GM23248 (cell line): Measurements from ENCODE around the gene PHB1. TPM values are rescaled to one million over a fixed set of nuclear protein-coding genes. Genes with fewer than 3 reads are reported as not detected.

ENCODE experiments used
- DNase-seq: peaks from one replicate; pipeline ENCODE4 v3.0.0-alpha.2; 2015
- H2AFZ ChIP-seq: fragments of 200-600 bp; sonication (generic); 2 replicates; pipeline ENCODE4 v1.6.1; 2016; ENCODE audit warnings: antibody characterized with exemption
- H3F3A ChIP-seq: fragments of 200-600 bp; sonication (generic); 2 replicates; pipeline ENCODE4 v1.6.1; 2016; ENCODE audit warnings: mild to moderate bottlenecking, antibody characterized with exemption, mixed run types; ENCODE audit not compliant: insufficient read depth
- H3K27ac ChIP-seq: fragments of 200-600 bp; sonication (generic); 2 replicates; pipeline ENCODE4 v1.5.1; 2016; ENCODE audit warnings: mild to moderate bottlenecking
- H3K27me3 ChIP-seq: fragments of 200-600 bp; sonication (generic); replicated peaks from 2 replicates; pipeline ENCODE4 v1.6.1; 2016; ENCODE audit warnings: mild to moderate bottlenecking; ENCODE audit not compliant: insufficient read depth
- H3K36me3 ChIP-seq: fragments of 200-600 bp; sonication (generic); 2 replicates; pipeline ENCODE4 v1.6.1; 2016; ENCODE audit warnings: low read depth, mild to moderate bottlenecking
- H3K4me1 ChIP-seq: fragments of 200-600 bp; sonication (generic); 2 replicates; pipeline ENCODE4 v1.6.1; 2016; ENCODE audit warnings: mild to moderate bottlenecking; ENCODE audit not compliant: insufficient read depth
- H3K4me2 ChIP-seq: fragments of 200-600 bp; sonication (generic); one replicate; pipeline ENCODE4 v1.6.1; 2016; ENCODE audit warnings: mild to moderate bottlenecking; ENCODE audit not compliant: unreplicated experiment
- H3K4me3 ChIP-seq: fragments of 200-600 bp; sonication (generic); 2 replicates; pipeline ENCODE4 v1.5.1; 2016; ENCODE audit warnings: mild to moderate bottlenecking
- H3K79me2 ChIP-seq: fragments of 200-600 bp; sonication (generic); 2 replicates; pipeline ENCODE4 v1.6.1; 2016; ENCODE audit warnings: mild to moderate bottlenecking; ENCODE audit not compliant: insufficient read depth
- H3K9ac ChIP-seq: fragments of 200-600 bp; sonication (generic); 2 replicates; pipeline ENCODE4 v1.6.1; 2016; ENCODE audit warnings: mild to moderate bottlenecking
- H3K9me2 ChIP-seq: fragments of 200-600 bp; sonication (generic); 2 replicates; pipeline ENCODE4 v1.6.1; 2016; ENCODE audit warnings: mixed run types, mild to moderate bottlenecking, moderate library complexity; ENCODE audit not compliant: insufficient read depth
- H3K9me3 ChIP-seq: fragments of 200-600 bp; sonication (generic); one replicate; pipeline ENCODE4 v1.6.1; 2017; ENCODE audit warnings: low read depth
- H4K20me1 ChIP-seq: fragments of 200-600 bp; sonication (generic); 2 replicates; pipeline ENCODE4 v1.6.0; 2016; ENCODE audit not compliant: insufficient read depth
- EZH2 ChIP-seq: fragments of 200-600 bp; sonication (generic); IDR thresholded peaks from 2 replicates; pipeline ENCODE4 v1.6.1; 2018; ENCODE audit warnings: antibody characterized with exemption, mild to moderate bottlenecking; ENCODE audit not compliant: insufficient read depth, poor library complexity, severe bottlenecking
- EZH2phosphoT487 ChIP-seq: fragments of 200-600 bp; sonication (generic); IDR thresholded peaks from 2 replicates; pipeline ENCODE4 v1.6.1; 2018; ENCODE audit warnings: antibody characterized with exemption, moderate library complexity, mild to moderate bottlenecking, low read depth; ENCODE audit not compliant: insufficient read depth
- WGBS, 2 experiments: methylation state at CpG; one replicate each; pipeline ENCODE4 v1.1.6; 2015 to 2017; ENCODE audit warnings: low lambda C conversion rate in 2 of 2, low coverage in 1 of 2; ENCODE audit errors: missing lambda C conversion rate in 2 of 2; 5-methylcytosine and 5-hydroxymethylcytosine counted together
- in situ Hi-C: fragments of 300-500 bp; cut with MboI; formaldehyde crosslinking; loops from 2 replicates; pipeline ENCODE4 v1.15.0; 2020
- polyA plus RNA-seq: library from polyadenylated mRNA; unstranded; fragments of >200 nt; fragmentation: Nextera tagmentation; extraction: Ambion mirVana; gene quantifications from 2 replicates; pipeline ENCODE4 v1.2.1, GENCODE V29; 2016
- total RNA-seq: library from RNA; depleted of rRNA; stranded (reverse); fragments of >200 nt; shearing (Covaris generic); gene quantifications from 2 replicates; pipeline ENCODE4 v1.2.3, GENCODE V29; 2014

The PHB1 gene
- total and polyA plus RNA-seq, 2 experiments from 2014 or later: 107 to 177 TPM

DNA sequence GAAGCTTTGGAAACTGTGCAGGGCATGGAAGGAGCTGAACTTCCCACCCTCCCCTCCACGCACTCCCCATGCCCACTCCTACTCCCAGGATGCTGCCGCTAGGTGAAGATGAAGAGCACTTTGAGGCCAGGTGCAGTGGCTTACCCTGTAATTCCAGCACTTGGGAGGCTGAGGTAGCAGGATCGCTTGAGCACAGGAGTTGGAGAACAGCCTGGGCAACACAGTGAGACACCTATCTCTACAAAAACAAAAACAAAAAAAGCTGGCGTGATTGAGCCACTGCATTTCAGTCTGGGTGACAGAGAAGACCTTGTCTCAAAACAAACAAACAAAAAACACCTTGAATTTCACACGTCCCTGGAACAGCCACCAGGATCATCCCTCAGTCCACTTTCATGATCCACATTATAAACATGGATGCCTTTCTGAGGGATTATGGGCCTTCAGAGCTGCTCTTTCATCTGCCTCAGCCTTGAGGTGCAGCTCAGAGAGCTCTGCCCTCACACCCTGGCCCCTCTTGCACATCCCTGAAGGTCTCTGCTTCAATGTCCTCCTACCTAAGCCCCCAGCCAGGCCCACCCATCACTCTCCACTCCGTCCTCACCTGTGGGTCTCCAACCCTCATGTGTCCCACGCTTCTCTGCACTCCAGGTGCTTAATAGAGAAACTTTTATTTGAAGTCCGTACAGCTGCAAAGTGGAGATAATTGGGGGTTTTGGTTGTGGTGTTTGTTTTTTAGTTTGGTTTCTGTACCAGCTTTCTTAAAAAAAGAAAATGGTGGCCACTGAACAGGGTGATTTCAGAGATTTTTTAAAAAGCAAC, 25.8 kb downstream of the PHB1 start:
- in situ Hi-C loops: no loop called here
- Histone ChIP-seq H3K79me2 (no peaks in the 10 kb centered on the region), H4K20me1 (no peaks in the 10 kb centered on the region), H3K36me3 (no peaks in the 10 kb centered on the region), H3K4me1 (0 out of 2 replicates have a peak, but pooled peaks cover 3% of the 10 kb centered on the region), H3K27ac (no peak overlapping the region), H3K9me2 (no peaks in the 10 kb centered on the region), H3K27me3 (no peaks in the 10 kb centered on the region), H3K9ac (no peak overlapping the region), H3K4me2 (no peak overlapping the region), H3K9me3 (no peaks in the 10 kb centered on the region), H3F3A (no peaks in the 10 kb centered on the region), H3K4me3 (no peak overlapping the region), H2AFZ (peak overlapping the region; percentile 40; the same call in 1 of the 2 replicates)
- TF ChIP-seq EZH2 (no peak), EZH2phosphoT487 (no peak)
- peak; percentile 30 for DNase-seq
- WGBS, 2 experiments: 94 to 95% methylated on average over 8 of the region's 8 CpGs

DNA sequence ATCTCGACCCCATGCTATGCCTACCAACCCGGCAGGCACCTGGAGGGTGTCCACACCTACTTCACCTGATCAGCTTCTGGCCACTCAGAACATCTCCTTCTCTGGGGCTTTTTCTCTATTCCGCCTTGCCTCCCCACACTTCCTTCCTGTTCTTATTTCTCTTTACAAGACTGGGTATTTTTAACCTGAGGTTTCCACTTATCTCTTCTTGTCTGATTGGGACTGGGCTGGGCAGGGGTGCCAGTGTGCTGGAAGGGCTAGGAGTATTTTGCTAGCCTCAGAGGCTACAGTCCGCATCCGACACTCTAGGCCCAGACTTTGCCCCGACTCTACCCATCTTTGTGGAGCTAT, 26.4 kb downstream of the PHB1 start:
- 94 to 95% methylated on average over 6 of the region's 6 CpGs for WGBS, 2 experiments
- Histone ChIP-seq H3K4me3 (no peak overlapping the region), H2AFZ (no peak overlapping the region), H3K9me3 (no peaks in the 10 kb centered on the region), H3K4me1 (0 out of 2 replicates have a peak, but pooled peaks cover 3% of the 10 kb centered on the region), H3K9me2 (no peaks in the 10 kb centered on the region), H3F3A (no peaks in the 10 kb centered on the region), H3K4me2 (no peak overlapping the region), H3K79me2 (no peaks in the 10 kb centered on the region), H4K20me1 (no peaks in the 10 kb centered on the region), H3K27me3 (no peaks in the 10 kb centered on the region), H3K9ac (no peak overlapping the region), H3K36me3 (no peaks in the 10 kb centered on the region), H3K27ac (no peak overlapping the region)
- in situ Hi-C loops: no loop called here
- TF ChIP-seq EZH2phosphoT487: no peak
- DNase-seq: no peak

DNA sequence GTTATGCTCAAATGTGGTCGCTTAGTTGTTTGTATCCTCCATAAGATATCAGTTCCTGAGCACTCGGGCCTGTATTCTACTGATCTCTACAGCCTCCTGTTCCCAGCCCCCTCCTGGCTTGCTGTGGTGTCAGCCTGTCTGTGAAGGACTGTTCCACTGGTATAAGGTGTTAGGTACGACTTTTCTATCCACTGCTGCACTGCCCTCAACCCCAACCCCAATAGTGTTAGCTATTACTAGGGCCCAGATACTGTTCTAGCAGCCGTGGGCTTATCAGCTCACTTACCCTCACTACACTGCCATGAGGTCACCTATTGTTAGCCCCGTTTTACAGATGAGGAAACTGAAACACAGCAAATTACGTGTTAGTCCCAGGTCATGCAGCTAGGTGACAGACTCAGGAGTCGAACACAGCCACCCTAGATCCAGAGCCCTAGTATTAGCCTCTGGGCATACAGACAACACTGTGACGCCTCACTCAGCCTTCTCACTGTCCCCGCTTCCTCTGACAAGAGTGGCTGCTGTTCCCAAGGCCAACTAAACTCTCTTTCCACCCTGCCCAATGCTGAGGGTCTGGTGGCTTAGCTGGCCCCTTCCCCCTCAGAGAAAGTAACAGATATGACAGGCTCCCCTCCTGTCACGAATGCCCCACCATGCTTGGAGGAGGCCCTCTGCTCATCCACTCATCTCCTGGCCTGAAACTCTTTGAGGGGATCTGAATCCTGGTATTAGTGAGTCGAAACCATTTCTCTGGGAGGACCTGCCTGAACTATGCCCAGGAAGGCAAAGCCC, 27.0 kb downstream of the PHB1 start:
- WGBS, 2 experiments: 90% methylated on average over 11 of the region's 11 CpGs
- H3K9ac ChIP-seq: no peak overlapping the region
- DNase-seq: no peak
- no peaks in the 10 kb centered on the region for H3K9me3 ChIP-seq
- H3F3A ChIP-seq: no peaks in the 10 kb centered on the region
- no peaks in the 10 kb centered on the region for H3K27me3 ChIP-seq
- 0 out of 2 replicates have a peak, but pooled peaks cover 3% of the 10 kb centered on the region for H3K4me1 ChIP-seq
- TF ChIP-seq EZH2 (no peak), EZH2phosphoT487 (no peak)
- H3K79me2 ChIP-seq: no peaks in the 10 kb centered on the region
- in situ Hi-C loops: no loop called here
- H4K20me1 ChIP-seq: no peaks in the 10 kb centered on the region
- H3K9me2 ChIP-seq: no peaks in the 10 kb centered on the region
- no peak overlapping the region for H3K27ac ChIP-seq
- H2AFZ ChIP-seq: no peak overlapping the region
- no peaks in the 10 kb centered on the region for H3K36me3 ChIP-seq
- H3K4me2 ChIP-seq: no peak overlapping the region
- H3K4me3 ChIP-seq: no peak overlapping the region

- Histone ChIP-seq H3K9ac (no peak overlapping the region), H3K36me3 (no peaks in the 10 kb centered on the region), H3K9me3 (no peaks in the 10 kb centered on the region), H3K4me3 (no peak overlapping the region), H3K27ac (no peak overlapping the region), H3K4me1 (0 out of 2 replicates have a peak, but pooled peaks cover 3% of the 10 kb centered on the region), H3F3A (no peaks in the 10 kb centered on the region), H3K79me2 (no peaks in the 10 kb centered on the region), H3K27me3 (no peaks in the 10 kb centered on the region), H3K4me2 (no peak overlapping the region), H4K20me1 (no peaks in the 10 kb centered on the region), H2AFZ (no peak overlapping the region), H3K9me2 (no peaks in the 10 kb centered on the region)
- DNase-seq: no peak
- 94 to 96% methylated on average over 10 of the region's 10 CpGs for WGBS, 2 experiments
- TF ChIP-seq EZH2phosphoT487: no peak
- TF ChIP-seq EZH2: no peak
- in situ Hi-C loops: no loop called here
Measured at GRCh38 chr17:49386373-49386772, 28.3 kb downstream of the PHB1 start.
